Vagina (tissue), 2 donors: ENCODE results near the gene DMAC1.

Source experiments
- POLR2A ChIP-seq, 2 donors: fragments of 450-650 bp; IDR thresholded peaks; one replicate each; pipeline ENCODE4 v1.6.1; 2017; ENCODE audit warnings: antibody characterized with exemption in 2 of 2, mild to moderate bottlenecking in 2 of 2, moderate library complexity in 2 of 2
- TF ChIP-seq, protein P1 (sequence below), 3 experiments: fragments of 450-650 bp in 2 of 3; fragments of 200-600 bp in 1 of 3; sonication (generic) in 1 of 3; IDR thresholded peaks; one replicate each; pipeline ENCODE4 v1.5.1; 2017 to 2019; ENCODE audit warnings: antibody characterized with exemption in 3 of 3, mild to moderate bottlenecking in 2 of 3, moderate library complexity in 2 of 3

GRCh38 chr9:7762600-7762999 is 37.0 kb downstream of the DMAC1 start:
- no peak for TF ChIP-seq POLR2A (IDR thresholded peaks at IDR 0.05)
- TF ChIP-seq, protein P1, sequence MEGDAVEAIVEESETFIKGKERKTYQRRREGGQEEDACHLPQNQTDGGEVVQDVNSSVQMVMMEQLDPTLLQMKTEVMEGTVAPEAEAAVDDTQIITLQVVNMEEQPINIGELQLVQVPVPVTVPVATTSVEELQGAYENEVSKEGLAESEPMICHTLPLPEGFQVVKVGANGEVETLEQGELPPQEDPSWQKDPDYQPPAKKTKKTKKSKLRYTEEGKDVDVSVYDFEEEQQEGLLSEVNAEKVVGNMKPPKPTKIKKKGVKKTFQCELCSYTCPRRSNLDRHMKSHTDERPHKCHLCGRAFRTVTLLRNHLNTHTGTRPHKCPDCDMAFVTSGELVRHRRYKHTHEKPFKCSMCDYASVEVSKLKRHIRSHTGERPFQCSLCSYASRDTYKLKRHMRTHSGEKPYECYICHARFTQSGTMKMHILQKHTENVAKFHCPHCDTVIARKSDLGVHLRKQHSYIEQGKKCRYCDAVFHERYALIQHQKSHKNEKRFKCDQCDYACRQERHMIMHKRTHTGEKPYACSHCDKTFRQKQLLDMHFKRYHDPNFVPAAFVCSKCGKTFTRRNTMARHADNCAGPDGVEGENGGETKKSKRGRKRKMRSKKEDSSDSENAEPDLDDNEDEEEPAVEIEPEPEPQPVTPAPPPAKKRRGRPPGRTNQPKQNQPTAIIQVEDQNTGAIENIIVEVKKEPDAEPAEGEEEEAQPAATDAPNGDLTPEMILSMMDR (IDR thresholded peaks at IDR 0.05) = no peak
